ENCODE results near the gene NAPSA.
A peak's percentile ranks its signal among the peaks of the same experiment; 100 is the strongest.
"Not testable (repeated sequence)": the region's sequence is repeated elsewhere in the genome, so short reads cannot be mapped to it uniquely, and the experiment has no call there.

Gene NAPSA

GRCh38 chr19:50357178-50358100, 8.0 kb downstream of the NAPSA start:
- peak; percentile 84 for TF ChIP-seq CTCF (IDR thresholded peaks at IDR 0.05; ENCODE audit: low read depth, low read length, missing control alignments)
- H3K4me3 ChIP-seq (ENCODE audit: low read depth, low read length): peak overlapping the region; percentile 66
- no peak for DNase-seq (ENCODE audit: low read depth)

GRCh38 chr19:50356691-50357177, 8.7 kb downstream of the NAPSA start:
- no peak overlapping the region; the same call in 1 of the 2 replicates for H3K4me3 ChIP-seq (ENCODE audit: low read depth, low read length)
- DNase-seq (ENCODE audit: low read depth): no peak
- no peak for TF ChIP-seq CTCF (IDR thresholded peaks at IDR 0.05; ENCODE audit: low read depth, low read length, missing control alignments)

- H3K4me3 ChIP-seq (ENCODE audit: low read depth, low read length); DNase-seq (ENCODE audit: low read depth): not testable (repeated sequence)
Measured at GRCh38 chr19:50353487-50353880, 12.0 kb downstream of the NAPSA start.

- DNase-seq (ENCODE audit: low read depth): no peak
- no peak for TF ChIP-seq CTCF (IDR thresholded peaks at IDR 0.05; ENCODE audit: low read depth, low read length, missing control alignments)
- no peak overlapping the region for H3K4me3 ChIP-seq (ENCODE audit: low read depth, low read length)
Measured at GRCh38 chr19:50352242-50352641, 13.2 kb downstream of the NAPSA start.

GRCh38 chr19:50349277-50350057, 16.0 kb downstream of the NAPSA start:
- no peak overlapping the region for H3K4me3 ChIP-seq (ENCODE audit: low read depth, low read length)

GRCh38 chr19:50347089-50347581, 18.3 kb downstream of the NAPSA start:
- DNase-seq (ENCODE audit: low read depth): peak; percentile 87
- not testable (repeated sequence) for H3K4me3 ChIP-seq (ENCODE audit: low read depth, low read length)

More at GRCh38 chr19:50349277-50350057, 16.0 kb downstream of the NAPSA start:
- DNase-seq (ENCODE audit: low read depth): no peak
- peak; percentile 57 for TF ChIP-seq CTCF (IDR thresholded peaks at IDR 0.05; ENCODE audit: low read depth, low read length, missing control alignments)

- peak; percentile 91 for DNase-seq (ENCODE audit: low read depth)
- peak overlapping the region; percentile 57 for H3K4me3 ChIP-seq (ENCODE audit: low read depth, low read length)
- no peak for TF ChIP-seq CTCF (IDR thresholded peaks at IDR 0.05; ENCODE audit: low read depth, low read length, missing control alignments)
Measured at GRCh38 chr19:50344661-50345318, 20.6 kb downstream of the NAPSA start.

Data from GM12864 (cell line).